HepG2 (cell line): ENCODE data around the gene C1orf74. TPM values are rescaled to one million over a fixed set of nuclear protein-coding genes. Genes with fewer than 3 reads are reported as not detected.

Source experiments
- ARID2 ChIP-seq: sonication (generic); formaldehyde crosslinking; IDR thresholded peaks from 2 replicates; pipeline ENCODE4 v1.8.1; 2022; ENCODE audit warnings: mild to moderate bottlenecking, missing genetic modification reagents, borderline replicate concordance
- ATM ChIP-seq: fragments of 450-650 bp; IDR thresholded peaks from 2 replicates; pipeline ENCODE4 v1.7.1; 2017; ENCODE audit warnings: mild to moderate bottlenecking, borderline replicate concordance
- GTF2F1 ChIP-seq: fragments of 150-350 bp; IDR thresholded peaks from 2 replicates; pipeline ENCODE4 v1.6.1; 2014; ENCODE audit warnings: low read length
- HNRNPH1 ChIP-seq: fragments of 200-400 bp; formaldehyde crosslinking; optimal IDR thresholded peaks from 2 replicates; pipeline ENCODE3; 2017; ENCODE audit warnings: mild to moderate bottlenecking, low read depth, low read length
- KAT8 ChIP-seq: IDR thresholded peaks from 2 replicates; pipeline ENCODE4 v1.6.1; 2016; ENCODE audit warnings: missing genetic modification reagents, missing compliant biosample characterization
- NCOA5 ChIP-seq: sonication (generic); formaldehyde crosslinking; IDR thresholded peaks from 2 replicates; pipeline ENCODE4 v1.4.0; 2020; ENCODE audit warnings: missing genetic modification reagents
- NKX3-1 ChIP-seq: sonication (generic); formaldehyde crosslinking; IDR thresholded peaks from 2 replicates; pipeline ENCODE4 v1.5.0; 2020; ENCODE audit warnings: missing genetic modification reagents
- SIX4 ChIP-seq: sonication (generic); formaldehyde crosslinking; IDR thresholded peaks from 2 replicates; pipeline ENCODE4 v1.4.0; 2020; ENCODE audit warnings: missing genetic modification reagents
- WIZ ChIP-seq: sonication (generic); formaldehyde crosslinking; IDR thresholded peaks from 2 replicates; pipeline ENCODE4 v1.5.1; 2020; ENCODE audit warnings: mild to moderate bottlenecking, missing genetic modification reagents
- ZC3H13 ChIP-seq: sonication (generic); formaldehyde crosslinking; IDR thresholded peaks from 2 replicates; pipeline ENCODE4 v1.8.1; 2023; ENCODE audit warnings: mild to moderate bottlenecking, missing genetic modification reagents, moderate library complexity
- ZNF225 ChIP-seq: sonication (generic); formaldehyde crosslinking; IDR thresholded peaks from 2 replicates; pipeline ENCODE4 v1.4.0; 2020; ENCODE audit warnings: mild to moderate bottlenecking, missing genetic modification reagents
- ZNF550 ChIP-seq: sonication (generic); formaldehyde crosslinking; IDR thresholded peaks from 2 replicates; pipeline ENCODE4 v1.4.0; 2020; ENCODE audit warnings: mild to moderate bottlenecking, missing genetic modification reagents, borderline replicate concordance
- ZNF646 ChIP-seq: sonication (generic); formaldehyde crosslinking; IDR thresholded peaks from 2 replicates; pipeline ENCODE4 v1.9.0; 2021; ENCODE audit warnings: mild to moderate bottlenecking, missing genetic modification reagents
- polyA plus RNA-seq, 8 experiments: library from polyadenylated mRNA; depleted of rRNA in 3 of 8; stranded (reverse) in 7 of 8; unstranded in 1 of 8; fragments of >200 nt; fragmentation: Illumina TruSeq in 4 of 8; extraction: Trizol in 4 of 8; gene quantifications; 2 replicates each; pipeline versions ENCODE4 v1.2.1 to v1.2.3, GENCODE V29; 2011 to 2016; ENCODE audit warnings: low read depth in 4 of 8, missing spikeins in 1 of 8, mixed read lengths in 1 of 8; ENCODE audit not compliant: insufficient read depth in 1 of 8
- total RNA-seq, 5 experiments: library from RNA; depleted of rRNA; stranded (reverse); fragments of >200 nt; fragmentation: Illumina TruSeq; extraction: Trizol; gene quantifications; 2 replicates each; pipeline ENCODE4 v1.2.3, GENCODE V29; 2016; ENCODE audit warnings: low read depth in 1 of 5
- TF ChIP-seq, protein P1 (sequence below): sonication (generic); formaldehyde crosslinking; IDR thresholded peaks from 2 replicates; pipeline ENCODE4 v1.5.0; 2020; ENCODE audit warnings: missing genetic modification reagents, mild to moderate bottlenecking, borderline replicate concordance
- TF ChIP-seq, protein P2 (sequence below): sonication (generic); formaldehyde crosslinking; IDR thresholded peaks from 2 replicates; pipeline ENCODE4 v1.4.0; 2020; ENCODE audit warnings: missing genetic modification reagents
- TF ChIP-seq, protein P3 (sequence below): sonication (generic); formaldehyde crosslinking; IDR thresholded peaks from 2 replicates; pipeline ENCODE4 v1.9.0; 2021; ENCODE audit warnings: missing genetic modification reagents, borderline replicate concordance
- TF ChIP-seq, protein P4 (sequence below): sonication (generic); formaldehyde crosslinking; IDR thresholded peaks from 2 replicates; pipeline ENCODE4 v1.5.0; 2020; ENCODE audit warnings: missing genetic modification reagents

C1orf74 gene
- total and polyA plus RNA-seq, 2 of the 13 experiments (the other 11 are each of a cell fraction or from before 2014, with no cell fraction given): 0.33 to 0.71 TPM

DNA sequence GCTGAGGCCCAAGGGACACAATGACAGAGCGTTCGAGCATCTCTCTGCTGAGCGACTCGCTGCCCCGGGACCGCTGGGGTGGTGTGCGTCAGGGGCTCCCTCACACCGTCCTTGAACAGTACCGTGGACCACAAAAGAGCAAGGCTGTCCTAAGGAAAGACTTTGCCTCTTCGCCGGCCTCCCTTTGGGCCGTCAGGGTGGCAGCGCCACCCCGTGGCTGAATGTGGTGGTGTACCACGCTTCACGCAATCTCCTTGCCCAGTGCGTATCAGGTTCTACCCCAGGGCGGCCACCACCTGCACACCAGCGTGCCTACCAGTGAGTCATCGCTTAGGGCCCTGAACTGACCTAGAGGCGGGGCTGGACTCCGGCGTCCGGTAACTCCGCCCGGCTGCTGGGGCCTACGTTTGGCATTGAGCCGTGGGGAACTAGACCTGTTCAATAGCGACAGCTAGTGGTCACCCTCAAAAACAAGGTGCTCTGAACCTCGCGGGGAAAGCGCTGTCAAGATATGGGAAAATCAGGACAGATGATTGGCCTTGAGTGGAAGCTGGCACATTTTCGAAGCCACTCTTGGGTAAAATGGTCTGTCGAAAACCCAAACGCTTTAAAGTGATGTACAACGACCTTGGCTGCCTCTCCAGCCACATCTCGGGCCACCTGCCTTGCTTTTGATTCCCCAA, 36.6 kb downstream of the C1orf74 start (continued):
- TF ChIP-seq, protein P1, sequence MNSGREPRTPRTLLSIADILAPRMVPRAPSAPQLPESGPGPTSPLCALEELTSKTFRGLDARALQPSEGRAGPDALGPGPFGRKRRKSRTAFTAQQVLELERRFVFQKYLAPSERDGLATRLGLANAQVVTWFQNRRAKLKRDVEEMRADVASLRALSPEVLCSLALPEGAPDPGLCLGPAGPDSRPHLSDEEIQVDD (CRISPR knock-in tag): no peak
- no peak for TF ChIP-seq HNRNPH1
- 0 out of 2 replicates have a peak, but pooled peaks have one; percentile 42 for TF ChIP-seq SIX4 (CRISPR knock-in tag)
- no peak for TF ChIP-seq ATM
- TF ChIP-seq WIZ (CRISPR knock-in tag): no peak
- peak; percentile 73 for TF ChIP-seq ZNF225
- no peak for TF ChIP-seq NKX3-1
- no peak for TF ChIP-seq ZNF646 (CRISPR knock-in tag)
- TF ChIP-seq, protein P2, sequence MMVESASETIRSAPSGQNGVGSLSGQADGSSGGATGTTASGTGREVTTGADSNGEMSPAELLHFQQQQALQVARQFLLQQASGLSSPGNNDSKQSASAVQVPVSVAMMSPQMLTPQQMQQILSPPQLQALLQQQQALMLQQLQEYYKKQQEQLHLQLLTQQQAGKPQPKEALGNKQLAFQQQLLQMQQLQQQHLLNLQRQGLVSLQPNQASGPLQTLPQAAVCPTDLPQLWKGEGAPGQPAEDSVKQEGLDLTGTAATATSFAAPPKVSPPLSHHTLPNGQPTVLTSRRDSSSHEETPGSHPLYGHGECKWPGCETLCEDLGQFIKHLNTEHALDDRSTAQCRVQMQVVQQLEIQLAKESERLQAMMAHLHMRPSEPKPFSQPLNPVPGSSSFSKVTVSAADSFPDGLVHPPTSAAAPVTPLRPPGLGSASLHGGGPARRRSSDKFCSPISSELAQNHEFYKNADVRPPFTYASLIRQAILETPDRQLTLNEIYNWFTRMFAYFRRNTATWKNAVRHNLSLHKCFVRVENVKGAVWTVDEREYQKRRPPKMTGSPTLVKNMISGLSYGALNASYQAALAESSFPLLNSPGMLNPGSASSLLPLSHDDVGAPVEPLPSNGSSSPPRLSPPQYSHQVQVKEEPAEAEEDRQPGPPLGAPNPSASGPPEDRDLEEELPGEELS (CRISPR knock-in tag): peak; percentile 52; the same call in 1 of the 2 replicates
- TF ChIP-seq, protein P3, sequence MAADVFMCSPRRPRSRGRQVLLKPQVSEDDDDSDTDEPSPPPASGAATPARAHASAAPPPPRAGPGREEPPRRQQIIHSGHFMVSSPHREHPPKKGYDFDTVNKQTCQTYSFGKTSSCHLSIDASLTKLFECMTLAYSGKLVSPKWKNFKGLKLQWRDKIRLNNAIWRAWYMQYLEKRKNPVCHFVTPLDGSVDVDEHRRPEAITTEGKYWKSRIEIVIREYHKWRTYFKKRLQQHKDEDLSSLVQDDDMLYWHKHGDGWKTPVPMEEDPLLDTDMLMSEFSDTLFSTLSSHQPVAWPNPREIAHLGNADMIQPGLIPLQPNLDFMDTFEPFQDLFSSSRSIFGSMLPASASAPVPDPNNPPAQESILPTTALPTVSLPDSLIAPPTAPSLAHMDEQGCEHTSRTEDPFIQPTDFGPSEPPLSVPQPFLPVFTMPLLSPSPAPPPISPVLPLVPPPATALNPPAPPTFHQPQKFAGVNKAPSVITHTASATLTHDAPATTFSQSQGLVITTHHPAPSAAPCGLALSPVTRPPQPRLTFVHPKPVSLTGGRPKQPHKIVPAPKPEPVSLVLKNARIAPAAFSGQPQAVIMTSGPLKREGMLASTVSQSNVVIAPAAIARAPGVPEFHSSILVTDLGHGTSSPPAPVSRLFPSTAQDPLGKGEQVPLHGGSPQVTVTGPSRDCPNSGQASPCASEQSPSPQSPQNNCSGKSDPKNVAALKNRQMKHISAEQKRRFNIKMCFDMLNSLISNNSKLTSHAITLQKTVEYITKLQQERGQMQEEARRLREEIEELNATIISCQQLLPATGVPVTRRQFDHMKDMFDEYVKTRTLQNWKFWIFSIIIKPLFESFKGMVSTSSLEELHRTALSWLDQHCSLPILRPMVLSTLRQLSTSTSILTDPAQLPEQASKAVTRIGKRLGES (CRISPR knock-in tag): no peak
- no peak for TF ChIP-seq ZC3H13 (CRISPR knock-in tag)
- TF ChIP-seq ZNF550 (CRISPR knock-in tag): no peak
- TF ChIP-seq, protein P4, sequence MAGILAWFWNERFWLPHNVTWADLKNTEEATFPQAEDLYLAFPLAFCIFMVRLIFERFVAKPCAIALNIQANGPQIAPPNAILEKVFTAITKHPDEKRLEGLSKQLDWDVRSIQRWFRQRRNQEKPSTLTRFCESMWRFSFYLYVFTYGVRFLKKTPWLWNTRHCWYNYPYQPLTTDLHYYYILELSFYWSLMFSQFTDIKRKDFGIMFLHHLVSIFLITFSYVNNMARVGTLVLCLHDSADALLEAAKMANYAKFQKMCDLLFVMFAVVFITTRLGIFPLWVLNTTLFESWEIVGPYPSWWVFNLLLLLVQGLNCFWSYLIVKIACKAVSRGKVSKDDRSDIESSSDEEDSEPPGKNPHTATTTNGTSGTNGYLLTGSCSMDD: no peak
- no peak for TF ChIP-seq GTF2F1
- TF ChIP-seq KAT8 (CRISPR knock-in tag): peak; percentile 36; the same call in 1 of the 2 replicates
- no peak for TF ChIP-seq NCOA5 (CRISPR knock-in tag)
- no peak for TF ChIP-seq ARID2 (CRISPR knock-in tag)
